GM21619 (cell line): ENCODE data around the gene OCA2.

Source experiments
- ATAC-seq: cut with Tn5 transposase; IDR thresholded peaks from one replicate; pipeline ENCODE4 v1.9.1; 2021; ENCODE audit not compliant: unreplicated experiment

OCA2 gene

GRCh38 chr15:27826902-27827714 is 272.0 kb downstream of the OCA2 start:
- no peak for ATAC-seq

- no peak for ATAC-seq
Measured at GRCh38 chr15:27826411-27826810, 272.7 kb downstream of the OCA2 start.

GRCh38 chr15:27824841-27825422 is 274.2 kb downstream of the OCA2 start:
- no peak for ATAC-seq

GRCh38 chr15:27821273-27821672 is 277.8 kb downstream of the OCA2 start:
- ATAC-seq, result no peak

GRCh38 chr15:27820722-27821121 is 278.4 kb downstream of the OCA2 start:
- no peak for ATAC-seq

GRCh38 chr15:27820232-27820631 is 278.9 kb downstream of the OCA2 start:
- no peak for ATAC-seq

GRCh38 chr15:27817258-27817657 is 281.9 kb downstream of the OCA2 start:
- ATAC-seq, result no peak

GRCh38 chr15:27816790-27817189 is 282.3 kb downstream of the OCA2 start:
- no peak for ATAC-seq

GRCh38 chr15:27815035-27815434 is 284.1 kb downstream of the OCA2 start:
- no peak for ATAC-seq

- no peak for ATAC-seq
Measured at GRCh38 chr15:27813139-27813538, 286.0 kb downstream of the OCA2 start.

GRCh38 chr15:27808182-27808581 is 290.9 kb downstream of the OCA2 start:
- ATAC-seq, result no peak

- ATAC-seq, result no peak
Measured at GRCh38 chr15:27807335-27807734, 291.8 kb downstream of the OCA2 start.

GRCh38 chr15:27806396-27806795 is 292.7 kb downstream of the OCA2 start:
- no peak for ATAC-seq

GRCh38 chr15:27805261-27806220 is 293.6 kb downstream of the OCA2 start:
- ATAC-seq, result no peak

- no peak for ATAC-seq
Measured at GRCh38 chr15:27804569-27805260, 294.4 kb downstream of the OCA2 start.

- no peak for ATAC-seq
Measured at GRCh38 chr15:27798807-27799206, 300.3 kb downstream of the OCA2 start.

- no peak for ATAC-seq
Measured at GRCh38 chr15:27797765-27798164, 301.4 kb downstream of the OCA2 start.

- ATAC-seq, result no peak
Measured at GRCh38 chr15:27796405-27797320, 302.5 kb downstream of the OCA2 start.

GRCh38 chr15:27792756-27793264 is 306.3 kb downstream of the OCA2 start:
- ATAC-seq, result no peak

- ATAC-seq, result no peak
Measured at GRCh38 chr15:27790270-27790669, 308.8 kb downstream of the OCA2 start.
